Embryonic facial prominence (tissue), 1 donor: ENCODE data around the gene ADAMTSL5.
"Not testable (repeated sequence)": the region's sequence is repeated elsewhere in the genome, so short reads cannot be mapped to it uniquely, and the experiment has no call there.

Experiments
- DNase-seq: peaks from one replicate; pipeline ENCODE4 v3.0.0-alpha.2; 2016; ENCODE audit errors: extremely low spot score

ADAMTSL5 gene

GRCh38 chr19:1481224-1481892, 31.5 kb downstream of the ADAMTSL5 start:
- no peak for DNase-seq

GRCh38 chr19:1478934-1479707, 33.7 kb downstream of the ADAMTSL5 start, which contains the start of gene C19orf25:
Gene C19orf25, minus strand, starts transcription at chr19:1479215. Its CDS starts 312 bp downstream, at chr19:1478903.
- DNase-seq, result peak; percentile 90

GRCh38 chr19:1477056-1477455, 35.8 kb downstream of the ADAMTSL5 start:
- DNase-seq, result not testable (repeated sequence)

GRCh38 chr19:1475751-1476437, 36.9 kb downstream of the ADAMTSL5 start:
- no peak for DNase-seq

DNA sequence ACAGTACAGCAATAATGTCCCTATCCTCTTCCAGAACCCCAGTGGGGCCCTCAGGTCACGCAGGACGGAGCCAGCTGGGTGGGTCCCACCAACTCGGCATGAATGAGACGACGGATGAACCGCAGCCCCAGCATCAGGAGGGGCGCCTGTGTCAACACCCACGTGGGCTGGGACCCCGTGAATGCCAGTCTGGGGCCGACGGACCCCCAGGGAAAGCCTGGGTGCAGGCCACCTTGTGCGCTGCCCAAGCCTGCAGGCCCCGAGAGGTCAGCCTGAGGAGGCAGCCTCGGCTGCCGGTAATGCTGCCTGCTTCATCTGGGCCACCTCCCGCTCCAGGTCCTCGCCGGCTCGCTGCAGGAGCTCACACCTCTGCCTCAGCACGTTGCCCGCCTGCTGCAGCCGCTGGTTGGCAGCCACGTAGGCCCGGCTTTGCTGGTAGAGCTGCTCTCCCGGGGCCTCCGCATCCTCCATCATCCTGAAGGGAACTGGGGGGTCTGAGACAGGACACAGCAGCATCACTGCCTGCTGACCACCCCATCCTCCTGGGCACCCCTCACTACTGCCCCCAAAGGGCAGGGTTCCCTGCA, 38.0 kb downstream of the ADAMTSL5 start:
- no peak for DNase-seq

DNA sequence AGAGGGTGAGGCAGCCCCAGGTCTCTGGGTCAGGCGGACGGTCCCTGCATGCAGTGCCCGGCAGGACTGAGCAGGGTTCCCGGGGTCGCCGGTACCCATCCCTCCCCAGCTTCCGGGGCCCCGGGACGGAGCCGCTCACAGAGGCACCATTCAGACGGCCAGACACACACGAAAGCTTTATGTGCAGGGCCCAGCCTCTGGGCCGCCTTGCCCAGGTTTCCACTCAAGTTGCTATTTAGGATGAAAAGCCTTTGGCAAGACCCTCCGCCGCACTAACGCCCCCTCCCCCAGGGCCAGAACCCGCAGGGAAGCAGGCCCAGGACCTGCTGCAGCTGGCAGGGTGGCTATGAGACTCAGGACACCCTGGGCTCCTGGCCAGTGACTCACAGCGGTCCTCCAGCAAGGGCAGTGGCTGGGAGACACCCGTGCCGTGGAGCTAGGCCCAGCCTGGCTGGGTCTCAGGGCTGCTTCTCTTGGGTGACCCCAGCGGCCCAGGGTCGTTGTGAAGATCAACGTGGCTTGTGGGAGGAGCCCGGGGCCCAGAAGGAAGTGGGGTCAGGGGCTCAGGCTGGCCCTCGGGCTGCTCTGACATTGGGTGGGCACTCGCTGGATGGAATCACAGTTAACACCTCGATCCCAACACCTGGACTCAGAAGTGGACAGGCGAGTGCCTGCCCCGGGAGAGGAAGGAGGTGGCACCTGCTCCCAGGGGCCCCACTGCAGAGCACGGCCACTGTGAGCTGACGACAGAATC, 38.6 kb downstream of the ADAMTSL5 start:
- no peak for DNase-seq

GRCh38 chr19:1473085-1473851, 39.6 kb downstream of the ADAMTSL5 start:
- no peak for DNase-seq

DNA sequence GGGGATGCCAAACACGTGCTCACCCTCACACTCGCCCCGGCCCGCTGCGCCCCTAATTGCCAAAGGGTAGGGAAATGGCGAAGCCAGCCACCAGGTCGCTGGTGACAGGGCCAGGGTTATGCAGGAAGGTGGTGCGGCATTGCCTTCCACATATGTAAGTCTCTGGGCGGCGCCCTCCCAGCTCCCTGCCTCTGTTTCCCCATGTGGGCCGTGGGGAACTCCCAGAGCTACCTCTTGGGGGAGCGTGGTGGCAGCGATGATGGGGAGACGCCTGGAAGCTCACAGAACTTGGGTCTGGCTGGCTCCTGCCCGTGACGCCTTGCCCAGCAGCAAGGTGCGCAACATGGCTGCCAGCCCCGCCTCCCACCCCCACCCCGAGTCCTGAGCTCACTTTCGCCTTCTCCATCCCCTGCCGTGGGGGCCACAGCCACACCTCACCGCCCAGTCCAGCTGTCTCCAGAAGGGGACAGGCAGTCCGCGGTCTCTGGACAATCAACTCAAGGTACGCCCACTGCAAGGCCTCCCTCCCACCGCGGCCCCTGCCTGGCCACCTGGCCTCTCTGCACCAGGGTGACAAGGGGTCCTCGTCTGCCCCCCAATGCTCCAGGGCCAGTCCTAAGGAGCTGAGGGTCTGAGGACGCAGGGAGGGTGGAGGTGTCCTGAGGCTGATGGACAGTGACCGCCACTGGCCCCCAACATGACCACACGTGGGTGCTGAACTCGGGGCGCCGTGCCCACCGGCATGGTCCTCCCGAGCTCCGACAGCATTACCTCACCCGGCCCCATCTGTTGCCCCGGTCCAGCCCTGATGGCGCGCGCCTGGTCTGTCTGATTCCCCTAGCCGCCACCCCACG, 40.4 kb downstream of the ADAMTSL5 start:
- no peak for DNase-seq

DNA sequence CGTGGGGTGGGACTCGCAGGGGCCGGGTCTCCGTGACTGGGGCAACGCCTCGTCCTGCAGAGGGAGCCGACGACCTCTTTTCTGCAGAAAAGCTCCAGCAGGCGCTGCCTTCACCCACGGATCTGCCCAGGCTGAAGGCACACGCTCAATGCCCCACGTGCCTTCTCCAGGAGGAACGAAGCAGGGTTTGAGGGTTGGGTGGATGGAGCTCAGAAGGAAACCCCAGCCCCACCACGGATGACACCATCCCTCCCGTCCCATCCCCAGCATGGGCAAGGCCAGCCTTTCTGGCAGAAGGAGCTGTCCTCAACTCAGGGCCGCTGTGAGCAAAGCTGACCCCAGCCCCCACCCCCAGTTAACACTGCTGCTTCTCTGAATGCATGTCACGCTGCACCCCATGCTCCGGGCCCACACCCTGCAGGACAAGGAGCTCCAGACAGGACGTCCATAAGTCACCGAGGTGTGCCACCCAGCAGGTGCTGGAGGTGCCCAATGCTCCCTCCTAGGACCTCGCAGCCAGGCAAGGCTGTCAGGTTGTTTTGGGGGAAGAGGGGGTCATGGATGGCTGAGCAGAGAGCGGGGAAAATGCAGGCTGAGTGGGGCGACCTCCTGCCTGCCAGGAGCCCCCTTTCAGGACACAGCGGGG, 41.2 kb downstream of the ADAMTSL5 start:
- DNase-seq, result no peak

GRCh38 chr19:1471010-1471514, 41.8 kb downstream of the ADAMTSL5 start:
- DNase-seq, result no peak

DNA sequence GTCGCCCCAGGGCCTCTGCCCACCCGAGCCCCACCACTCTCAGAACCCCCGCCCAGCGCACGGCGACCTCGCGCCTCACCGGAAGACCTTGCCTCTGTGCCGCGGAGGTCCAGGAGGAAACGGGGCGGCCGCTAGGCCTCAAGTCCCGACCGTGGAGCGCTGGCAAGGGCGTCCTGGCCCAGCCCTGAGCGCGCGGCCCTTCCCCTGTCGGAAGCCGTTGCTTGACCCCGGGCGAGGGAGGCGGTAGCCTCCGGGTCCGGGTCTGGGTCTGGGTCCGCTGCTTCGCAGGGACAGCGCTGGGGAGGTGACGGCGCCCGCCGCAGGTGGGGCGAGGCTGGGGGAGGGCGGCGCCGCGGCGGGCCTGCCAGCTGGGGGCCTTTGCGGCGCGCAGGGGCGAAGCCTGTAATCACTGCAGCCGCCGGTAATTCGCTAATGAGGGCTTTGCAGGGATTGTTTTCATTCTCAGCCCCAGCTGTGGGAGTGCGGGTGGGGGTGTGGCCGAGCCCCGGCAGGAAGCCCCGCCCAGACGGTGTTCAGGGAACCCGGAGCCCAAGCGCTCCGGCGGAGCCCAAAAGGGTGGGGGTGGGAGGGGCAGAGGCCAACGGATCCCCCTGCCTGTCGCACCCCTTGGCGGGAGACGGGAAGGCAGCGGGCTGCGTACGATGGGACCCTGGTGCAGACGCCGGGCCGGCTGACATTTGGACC, 42.4 kb downstream of the ADAMTSL5 start:
- no peak for DNase-seq

DNA sequence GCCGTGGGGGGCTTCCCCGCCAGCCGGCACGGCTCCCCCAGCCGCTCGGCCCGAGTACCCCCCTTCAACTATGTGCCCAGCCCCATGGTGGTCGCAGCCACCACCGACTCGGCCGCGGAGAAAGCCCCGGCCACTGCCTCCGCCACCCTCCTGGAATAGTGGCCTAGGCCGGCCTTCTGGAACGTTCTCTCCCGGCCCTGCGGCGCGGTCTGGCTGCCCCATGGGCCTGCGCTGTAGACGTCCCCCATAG, 42.8 kb downstream of the ADAMTSL5 start:
- no peak for DNase-seq

GRCh38 chr19:1469255-1470054, 43.4 kb downstream of the ADAMTSL5 start:
- no peak for DNase-seq

DNA sequence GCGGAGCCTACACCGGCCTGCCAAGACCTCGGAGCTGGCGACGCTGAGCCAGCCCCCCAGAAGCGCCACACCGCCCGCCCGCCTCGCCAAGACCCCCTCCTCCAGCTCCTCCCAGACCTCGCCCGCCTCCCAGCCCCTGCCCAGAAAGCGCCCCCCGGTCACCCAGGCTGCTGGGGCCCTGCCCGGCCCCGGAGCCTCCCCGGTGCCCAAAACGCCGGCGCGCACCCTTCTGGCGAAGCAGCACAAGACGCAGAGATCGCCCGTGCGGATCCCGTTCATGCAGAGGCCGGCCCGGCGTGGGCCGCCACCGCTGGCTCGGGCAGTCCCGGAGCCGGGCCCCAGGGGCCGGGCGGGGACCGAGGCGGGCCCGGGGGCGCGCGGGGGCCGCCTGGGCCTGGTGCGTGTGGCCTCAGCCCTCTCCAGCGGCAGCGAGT, 44.0 kb downstream of the ADAMTSL5 start:
- no peak for DNase-seq

DNA sequence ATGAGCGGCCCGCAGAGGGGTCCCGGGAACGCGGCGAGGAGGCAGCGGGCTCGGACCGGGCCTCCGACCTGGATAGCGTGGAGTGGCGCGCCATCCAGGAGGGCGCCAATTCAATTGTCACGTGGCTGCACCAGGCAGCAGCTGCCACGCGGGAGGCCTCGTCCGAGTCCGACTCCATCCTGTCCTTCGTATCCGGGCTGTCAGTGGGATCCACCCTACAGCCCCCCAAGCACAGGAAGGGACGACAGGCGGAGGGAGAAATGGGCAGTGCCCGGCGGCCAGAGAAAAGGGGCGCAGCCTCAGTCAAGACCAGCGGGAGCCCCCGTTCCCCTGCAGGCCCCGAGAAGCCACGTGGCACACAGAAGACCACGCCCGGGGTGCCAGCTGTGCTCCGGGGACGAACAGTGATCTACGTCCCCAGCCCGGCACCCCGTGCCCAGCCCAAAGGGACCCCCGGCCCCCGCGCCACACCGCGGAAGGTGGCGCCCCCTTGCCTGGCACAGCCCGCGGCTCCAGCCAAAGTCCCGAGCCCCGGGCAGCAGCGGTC, 44.5 kb downstream of the ADAMTSL5 start:
- DNase-seq, result no peak

- DNase-seq, result no peak
Observed at GRCh38 chr19:1467490-1468273, 45.1 kb downstream of the ADAMTSL5 start.

DNA sequence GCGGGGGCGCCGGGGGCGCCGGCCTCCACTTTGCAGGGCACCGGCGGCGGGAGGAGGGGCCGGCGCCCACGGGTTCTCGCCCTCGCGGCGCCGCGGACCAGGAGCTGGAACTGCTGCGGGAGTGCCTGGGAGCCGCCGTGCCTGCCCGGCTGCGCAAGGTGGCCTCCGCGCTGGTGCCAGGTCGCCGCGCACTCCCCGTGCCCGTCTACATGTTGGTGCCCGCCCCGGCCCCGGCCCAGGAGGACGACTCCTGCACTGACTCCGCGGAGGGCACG, 45.7 kb downstream of the ADAMTSL5 start:
- no peak for DNase-seq
